NCI-H345 treated with DMSO at 0.1 percent for 48 hours (cell line): ENCODE results near the gene GGT6.
"Not testable (repeated sequence)": the region's sequence is repeated elsewhere in the genome, so short reads cannot be mapped to it uniquely, and the experiment has no call there.

ENCODE experiments used
- DNase-seq: peaks from one replicate; lab custom pipeline; 2025; ENCODE audit not compliant: unreplicated experiment; lab: John Stamatoyannopoulos, UW

Gene GGT6

GRCh38 chr17:4592240-4593005 is 32.0 kb upstream of the GGT6 start:
- no peak for DNase-seq

GRCh38 chr17:4591529-4591928 is 31.2 kb upstream of the GGT6 start:
- DNase-seq: no peak

GRCh38 chr17:4590981-4591453 is 30.6 kb upstream of the GGT6 start:
- no peak for DNase-seq

DNA sequence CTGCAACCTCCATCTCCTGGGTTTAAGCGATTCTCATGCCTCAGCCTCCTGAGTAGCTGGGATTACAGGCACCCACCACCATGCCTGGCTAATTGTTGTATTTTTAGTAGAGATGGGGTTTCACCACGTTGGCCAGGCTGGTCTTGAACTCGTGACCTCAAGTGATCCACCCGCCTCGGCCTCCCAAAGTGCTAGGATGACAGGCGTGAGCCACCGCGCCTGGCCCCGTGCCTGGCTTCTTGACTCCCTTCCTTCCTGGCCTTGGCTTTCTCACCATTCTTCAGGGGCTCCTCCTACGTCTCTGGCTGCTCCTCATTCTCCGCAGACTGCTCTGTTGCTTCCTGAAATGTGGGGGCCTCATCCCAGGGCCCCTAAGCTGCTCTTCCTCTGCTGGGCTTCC is 29.7 kb upstream of the GGT6 start:
- not testable (repeated sequence) for DNase-seq

DNA sequence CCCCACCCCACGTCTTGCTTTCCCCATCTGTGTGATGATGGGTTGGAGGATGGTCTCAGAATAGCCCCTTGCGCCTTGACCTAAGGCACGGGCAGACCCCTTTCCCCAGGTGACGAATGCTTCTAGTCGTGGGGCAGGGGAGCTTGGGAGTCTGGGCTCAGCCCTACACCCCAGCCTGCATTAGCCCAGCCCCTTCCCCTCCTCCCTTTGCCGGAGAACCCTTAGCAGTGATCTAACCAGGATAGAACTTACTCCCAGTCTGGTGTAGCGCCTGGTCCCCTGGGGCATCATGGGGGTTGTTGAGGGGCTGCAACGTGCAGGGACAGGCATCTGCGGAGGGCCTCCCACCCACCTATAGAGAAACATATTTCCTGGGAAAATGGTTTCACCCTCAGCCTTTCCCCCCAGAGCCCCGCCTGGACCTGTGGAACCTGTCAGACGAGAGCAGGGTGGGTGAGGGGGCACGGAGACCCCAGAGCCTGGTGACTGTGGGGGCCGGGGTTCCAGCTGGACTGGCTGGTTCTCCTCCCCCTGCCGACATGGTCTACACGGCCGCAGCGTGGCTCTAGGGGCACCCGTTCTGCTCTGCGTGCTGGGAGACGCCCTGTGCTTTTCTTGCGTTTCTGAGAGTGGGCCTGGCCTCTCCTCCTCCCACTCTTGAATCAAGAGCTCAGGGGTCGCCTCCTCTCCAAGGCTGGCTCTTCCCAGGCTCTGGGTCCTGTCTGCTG is 28.7 kb upstream of the GGT6 start:
- DNase-seq: no peak

DNA sequence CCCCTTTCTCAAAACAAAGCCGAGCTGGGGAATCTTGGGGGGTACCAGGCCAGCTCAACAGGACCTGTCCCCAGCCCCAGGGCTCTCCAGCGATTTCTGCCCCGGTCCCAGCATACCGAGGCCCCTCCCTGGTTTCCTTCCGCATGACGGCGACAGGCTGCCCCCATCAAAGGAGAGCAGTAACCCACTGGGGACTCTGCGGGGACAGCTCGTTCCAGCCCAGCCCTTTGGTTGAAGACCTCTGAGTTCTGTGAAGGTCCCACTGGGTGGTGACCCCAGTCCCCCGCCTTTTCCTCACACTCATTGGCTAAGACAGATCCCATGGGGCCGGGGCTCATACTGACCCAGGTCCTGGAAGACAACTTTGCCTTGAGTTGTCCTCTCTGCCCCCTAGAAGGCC is 28.0 kb upstream of the GGT6 start:
- DNase-seq: no peak

DNA sequence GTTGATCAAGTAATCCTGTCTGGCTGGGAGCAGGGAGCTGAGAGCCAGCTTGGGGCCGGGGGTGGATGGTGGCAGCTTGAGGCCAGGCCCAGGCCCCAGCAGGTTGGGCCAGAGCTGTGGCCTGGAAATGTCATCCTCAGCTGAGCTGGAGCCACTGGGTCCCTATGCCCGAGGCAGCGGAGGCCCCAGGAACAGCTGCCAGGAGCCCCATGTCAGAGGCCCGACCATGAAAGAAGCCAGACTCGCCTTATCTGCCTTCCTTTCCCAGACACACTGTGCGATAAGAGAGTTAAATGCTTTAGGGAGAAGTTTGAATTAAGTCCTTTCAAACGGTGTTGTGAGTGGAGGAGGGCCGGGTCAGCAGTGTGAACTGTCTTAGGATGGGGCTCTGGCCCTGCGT is 27.4 kb upstream of the GGT6 start:
- DNase-seq: no peak

DNA sequence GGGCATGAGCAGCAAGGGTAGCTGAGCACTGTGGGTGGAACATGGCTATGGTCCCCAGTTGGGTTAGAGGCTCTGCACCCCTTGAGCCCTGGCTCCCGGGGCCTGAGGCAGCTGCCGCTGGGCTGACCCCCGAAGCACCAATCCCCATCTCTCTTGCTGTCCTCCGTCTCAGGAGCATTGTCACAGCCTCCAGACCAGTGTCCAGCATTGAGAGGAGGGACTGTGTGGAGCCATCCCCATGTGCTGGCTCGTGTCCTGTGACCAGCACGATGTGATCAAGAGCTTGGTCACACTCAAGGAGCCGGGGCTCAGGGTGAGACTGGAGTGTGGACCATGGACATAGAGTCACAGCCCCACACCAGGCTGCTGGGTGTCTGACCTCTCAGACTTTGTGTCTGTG is 26.8 kb upstream of the GGT6 start:
- DNase-seq: no peak

DNA sequence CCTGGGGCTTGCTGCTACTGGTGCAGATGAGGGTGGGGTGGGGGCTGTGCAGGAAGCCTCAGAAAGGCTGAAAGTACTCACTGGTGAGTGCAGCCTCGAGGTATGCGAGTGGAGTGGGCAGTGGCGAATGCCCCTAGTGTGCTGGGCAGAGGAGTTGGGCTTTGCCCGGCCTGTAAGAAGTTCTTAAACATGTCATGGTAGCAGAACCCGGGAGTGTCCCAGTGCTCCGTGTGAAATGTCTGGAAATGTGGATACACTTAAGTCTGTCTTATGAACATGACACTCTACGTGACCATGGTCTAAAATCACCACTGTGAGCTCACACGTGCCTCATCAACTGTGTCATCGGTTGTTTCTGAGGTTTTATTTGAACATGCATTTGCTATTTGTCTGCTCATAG is 25.7 kb upstream of the GGT6 start:
- no peak for DNase-seq

DNA sequence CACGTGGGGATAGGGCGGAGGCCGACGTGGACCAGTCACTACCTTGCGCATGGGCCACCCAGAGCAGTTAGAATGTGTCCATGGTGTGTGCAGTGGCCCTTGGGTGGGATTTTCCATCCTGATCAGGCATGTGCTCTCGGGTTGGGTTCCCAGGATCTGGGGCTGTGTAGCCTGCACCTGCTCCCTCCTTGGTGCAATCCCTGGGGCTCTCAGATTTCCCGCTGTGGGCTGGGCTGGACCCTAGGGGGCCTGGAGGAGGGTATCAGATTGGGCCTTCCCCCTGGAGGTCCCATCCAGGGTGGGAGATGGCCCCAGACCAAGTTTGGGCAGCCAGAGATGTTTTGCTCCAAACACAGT is 25.2 kb upstream of the GGT6 start:
- no peak for DNase-seq

GRCh38 chr17:4584917-4585637 is 24.7 kb upstream of the GGT6 start:
- DNase-seq: no peak

GRCh38 chr17:4584101-4584916 is 23.9 kb upstream of the GGT6 start, which contains the start of gene SMTNL2:
Gene SMTNL2, plus strand, starts transcription at chr17:4584529. Its CDS starts 77 bp downstream, at chr17:4584606.
- no peak for DNase-seq

DNA sequence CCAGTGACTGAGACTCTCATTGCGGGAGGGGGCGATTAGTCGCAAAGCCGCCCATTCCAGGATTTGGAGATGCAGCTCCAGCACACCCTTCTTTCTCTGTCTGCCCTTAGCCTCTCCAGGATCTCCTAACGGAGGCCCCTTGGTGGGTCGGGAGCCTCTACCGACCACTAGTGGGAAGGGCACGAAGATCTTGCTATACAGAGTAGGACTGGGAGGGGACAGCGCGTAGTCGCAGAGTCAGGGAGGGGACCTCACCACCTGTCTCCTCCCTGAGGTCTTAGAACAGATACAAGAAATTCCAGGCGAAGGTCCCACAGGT is 23.4 kb upstream of the GGT6 start:
- DNase-seq: no peak

DNA sequence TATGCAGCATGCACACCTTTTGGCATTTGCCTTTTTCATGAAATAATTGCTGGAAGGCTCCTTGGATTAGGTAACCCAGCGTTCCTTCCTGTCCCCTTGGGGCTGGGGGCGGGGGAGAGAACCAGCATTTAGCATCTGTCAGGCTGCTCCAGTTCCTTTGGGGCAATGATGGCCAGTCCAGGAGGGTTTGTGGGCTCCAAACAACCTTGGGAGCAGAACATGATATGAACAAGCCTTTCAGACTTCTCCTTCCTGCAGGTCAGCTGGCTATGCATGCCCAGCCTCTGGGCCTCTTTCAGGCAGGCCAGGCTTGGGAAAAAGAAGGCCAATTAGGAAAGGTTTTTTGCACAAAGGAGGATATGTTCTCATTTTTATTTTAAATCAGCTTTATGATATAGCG is 22.8 kb upstream of the GGT6 start:
- no peak for DNase-seq

DNA sequence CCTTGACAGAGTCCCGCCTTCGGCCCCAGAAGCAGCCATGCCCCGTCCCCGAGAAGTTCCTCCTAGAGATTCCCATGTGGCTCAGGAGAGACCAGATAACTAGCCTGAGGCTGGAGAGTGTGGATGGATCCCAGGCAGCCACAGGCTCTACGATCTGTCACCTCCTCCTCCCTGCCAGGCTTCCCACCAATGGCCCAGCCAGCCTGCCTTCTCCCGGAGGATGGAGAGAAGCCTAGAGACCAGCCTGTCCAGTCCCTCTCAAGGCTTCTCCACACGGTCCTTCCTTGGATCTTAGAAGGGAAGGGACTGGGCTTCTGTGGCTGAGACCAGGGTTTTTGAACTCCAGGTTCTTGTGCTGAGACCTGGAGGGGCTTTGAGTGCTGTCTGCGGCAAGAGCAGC is 22.3 kb upstream of the GGT6 start:
- DNase-seq: no peak

- DNase-seq: no peak
Measured at GRCh38 chr17:4582101-4582501, 21.7 kb upstream of the GGT6 start.

GRCh38 chr17:4580291-4580690 is 19.9 kb upstream of the GGT6 start:
- no peak for DNase-seq

DNA sequence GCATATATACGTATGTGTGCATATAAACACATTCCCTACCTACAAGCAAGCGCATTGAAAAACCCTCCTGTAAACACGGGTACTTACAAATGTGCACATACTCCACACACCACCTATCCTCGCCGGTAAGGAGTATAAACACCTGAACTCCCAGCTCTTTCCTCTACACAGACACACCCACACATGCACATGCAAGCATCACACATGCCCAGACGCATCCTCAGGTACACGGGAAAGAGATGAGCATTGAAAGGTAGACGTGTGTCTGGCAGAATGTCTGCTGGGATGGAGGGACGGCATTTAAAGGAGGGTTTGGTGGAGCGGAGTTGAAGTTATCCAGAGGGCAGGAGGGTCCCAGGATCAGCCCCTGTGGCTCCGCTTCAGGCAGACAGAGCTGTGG is 19.3 kb upstream of the GGT6 start:
- no peak for DNase-seq

- DNase-seq: not testable (repeated sequence)
Measured at GRCh38 chr17:4578349-4578748, 18.0 kb upstream of the GGT6 start.

DNA sequence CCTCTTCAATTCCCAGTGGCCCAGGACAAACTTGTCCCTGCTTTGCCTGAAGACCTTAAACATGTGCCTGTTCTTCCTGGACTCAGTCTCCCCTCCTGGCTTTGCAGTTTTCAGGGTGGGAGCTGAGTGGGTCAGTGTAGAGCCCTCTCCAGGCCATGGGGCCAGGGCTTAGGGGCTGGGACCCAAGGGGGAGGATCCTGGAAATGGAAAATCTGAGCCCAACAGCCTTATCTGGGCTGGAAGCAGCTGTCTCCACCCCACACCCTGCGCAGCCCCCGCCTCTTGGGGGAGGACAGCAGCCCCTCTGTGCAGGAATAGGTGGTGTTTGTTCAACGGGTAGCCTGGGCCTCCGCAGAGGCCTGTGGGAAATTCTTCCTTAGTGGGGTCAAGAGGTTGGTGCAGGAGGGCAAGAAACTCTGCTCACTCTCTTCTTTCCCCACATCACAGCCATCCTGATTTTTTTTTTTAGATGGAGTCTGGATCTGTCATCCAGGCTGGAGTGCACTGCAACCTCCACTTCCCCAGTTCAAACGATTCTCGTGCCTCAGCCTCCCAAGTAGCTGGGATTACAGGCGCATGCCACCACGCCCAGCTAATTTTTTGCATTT is 17.1 kb upstream of the GGT6 start:
- no peak for DNase-seq
